ENCODE measurements around the gene PPP2R3B.

DNA sequence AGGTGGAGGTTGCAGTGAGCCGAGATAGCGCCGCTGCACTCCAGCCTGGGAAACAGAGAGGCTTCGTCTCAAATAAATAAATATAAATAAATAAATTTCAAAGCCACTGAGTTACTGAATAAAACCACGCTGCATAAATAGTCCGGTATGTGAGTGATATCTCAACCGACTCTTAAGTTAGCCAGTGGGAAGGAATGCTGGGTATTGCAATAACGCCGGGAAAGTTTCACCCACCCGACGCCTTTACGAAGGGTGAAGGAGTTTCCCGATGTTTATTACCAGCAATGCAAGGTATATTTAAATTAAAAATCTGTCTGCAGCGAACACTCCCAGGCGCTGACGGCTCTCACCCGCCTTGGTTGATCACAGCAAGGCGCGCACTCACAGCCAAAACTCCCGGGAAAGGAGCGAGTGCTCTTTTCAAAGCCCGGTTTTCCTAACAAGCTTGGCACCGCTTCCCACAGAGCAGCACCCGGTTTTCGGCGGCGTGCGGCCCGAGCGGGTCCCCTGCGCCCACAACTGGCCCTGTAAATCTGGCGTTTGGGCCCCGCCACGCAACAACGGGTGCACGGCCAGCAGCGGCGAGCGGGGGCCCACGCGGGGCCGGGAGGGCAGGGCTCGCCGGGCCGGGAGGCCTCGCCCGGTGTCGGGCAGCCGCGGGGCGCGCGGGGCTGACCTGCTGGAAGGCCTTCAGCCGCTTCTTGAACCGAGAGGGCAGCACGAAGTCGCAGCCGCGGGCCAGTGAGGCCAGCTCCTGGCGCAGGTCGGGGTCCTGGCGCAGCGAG, 13.7 kb downstream of the PPP2R3B start:
- TF ChIP-seq POLR2A (IDR thresholded peaks at IDR 0.05) (no peak), CTCF (IDR thresholded peaks at IDR 0.05) (no peak)
